ENCODE results near the gene HOXC9.

DNA sequence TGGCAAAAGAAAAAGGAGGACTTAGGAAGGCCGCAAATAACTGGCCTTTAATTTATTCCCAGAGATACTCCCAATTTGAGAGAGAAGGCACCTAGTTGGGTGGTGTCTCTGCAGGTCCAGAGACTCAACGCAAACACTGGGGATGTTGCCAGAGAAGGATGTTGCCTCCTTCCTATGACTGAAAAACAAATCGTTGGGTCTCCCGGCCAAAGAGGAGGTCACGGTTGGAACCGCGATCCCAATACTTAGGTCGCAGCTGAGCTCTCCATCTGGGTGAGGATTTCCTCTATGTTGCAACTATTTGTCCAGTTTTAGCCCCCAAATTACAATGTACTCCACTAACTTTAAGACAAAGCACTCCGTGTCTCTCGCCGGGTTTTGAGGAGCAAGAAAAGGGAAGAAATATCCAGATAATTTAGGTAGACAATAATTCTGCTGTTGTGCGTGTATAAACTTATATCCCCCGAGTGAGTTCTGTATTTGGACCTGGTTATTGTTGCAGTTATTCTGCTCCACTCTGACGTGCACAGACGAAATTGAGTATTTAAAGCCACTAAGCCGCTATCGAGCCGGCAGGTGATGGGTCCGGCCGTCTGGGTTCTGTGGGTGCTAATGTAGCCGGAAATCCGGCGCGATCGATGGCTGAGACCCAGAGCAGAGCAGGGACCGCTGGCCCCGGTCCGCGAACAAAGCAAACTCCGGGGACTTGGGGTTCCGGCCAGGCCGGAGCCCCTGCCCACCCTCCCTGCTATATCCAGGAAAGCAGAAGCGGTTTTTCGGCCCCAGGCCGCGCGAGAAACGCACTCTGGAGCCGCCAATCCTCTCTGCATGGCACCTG lies 39.6 kb upstream of the HOXC9 start:
- TF ChIP-seq, protein P1, sequence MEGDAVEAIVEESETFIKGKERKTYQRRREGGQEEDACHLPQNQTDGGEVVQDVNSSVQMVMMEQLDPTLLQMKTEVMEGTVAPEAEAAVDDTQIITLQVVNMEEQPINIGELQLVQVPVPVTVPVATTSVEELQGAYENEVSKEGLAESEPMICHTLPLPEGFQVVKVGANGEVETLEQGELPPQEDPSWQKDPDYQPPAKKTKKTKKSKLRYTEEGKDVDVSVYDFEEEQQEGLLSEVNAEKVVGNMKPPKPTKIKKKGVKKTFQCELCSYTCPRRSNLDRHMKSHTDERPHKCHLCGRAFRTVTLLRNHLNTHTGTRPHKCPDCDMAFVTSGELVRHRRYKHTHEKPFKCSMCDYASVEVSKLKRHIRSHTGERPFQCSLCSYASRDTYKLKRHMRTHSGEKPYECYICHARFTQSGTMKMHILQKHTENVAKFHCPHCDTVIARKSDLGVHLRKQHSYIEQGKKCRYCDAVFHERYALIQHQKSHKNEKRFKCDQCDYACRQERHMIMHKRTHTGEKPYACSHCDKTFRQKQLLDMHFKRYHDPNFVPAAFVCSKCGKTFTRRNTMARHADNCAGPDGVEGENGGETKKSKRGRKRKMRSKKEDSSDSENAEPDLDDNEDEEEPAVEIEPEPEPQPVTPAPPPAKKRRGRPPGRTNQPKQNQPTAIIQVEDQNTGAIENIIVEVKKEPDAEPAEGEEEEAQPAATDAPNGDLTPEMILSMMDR (IDR thresholded peaks at IDR 0.05), result no peak
- TF ChIP-seq TP53 (CRISPR knock-in tag; IDR thresholded peaks at IDR 0.05) (no peak), E2F4 (CRISPR knock-in tag; IDR thresholded peaks at IDR 0.05; ENCODE audit: borderline replicate concordance, low read depth) (no peak), PRDM15 (CRISPR knock-in tag; IDR thresholded peaks at IDR 0.05) (no peak), ZMAT4 (CRISPR knock-in tag; IDR thresholded peaks at IDR 0.05) (no peak), CREB1 (CRISPR knock-in tag; IDR thresholded peaks at IDR 0.05) (no peak)
- TF ChIP-seq, protein P2, sequence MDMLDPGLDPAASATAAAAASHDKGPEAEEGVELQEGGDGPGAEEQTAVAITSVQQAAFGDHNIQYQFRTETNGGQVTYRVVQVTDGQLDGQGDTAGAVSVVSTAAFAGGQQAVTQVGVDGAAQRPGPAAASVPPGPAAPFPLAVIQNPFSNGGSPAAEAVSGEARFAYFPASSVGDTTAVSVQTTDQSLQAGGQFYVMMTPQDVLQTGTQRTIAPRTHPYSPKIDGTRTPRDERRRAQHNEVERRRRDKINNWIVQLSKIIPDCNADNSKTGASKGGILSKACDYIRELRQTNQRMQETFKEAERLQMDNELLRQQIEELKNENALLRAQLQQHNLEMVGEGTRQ (CRISPR knock-in tag; IDR thresholded peaks at IDR 0.05), result no peak
- TF ChIP-seq, protein P3, sequence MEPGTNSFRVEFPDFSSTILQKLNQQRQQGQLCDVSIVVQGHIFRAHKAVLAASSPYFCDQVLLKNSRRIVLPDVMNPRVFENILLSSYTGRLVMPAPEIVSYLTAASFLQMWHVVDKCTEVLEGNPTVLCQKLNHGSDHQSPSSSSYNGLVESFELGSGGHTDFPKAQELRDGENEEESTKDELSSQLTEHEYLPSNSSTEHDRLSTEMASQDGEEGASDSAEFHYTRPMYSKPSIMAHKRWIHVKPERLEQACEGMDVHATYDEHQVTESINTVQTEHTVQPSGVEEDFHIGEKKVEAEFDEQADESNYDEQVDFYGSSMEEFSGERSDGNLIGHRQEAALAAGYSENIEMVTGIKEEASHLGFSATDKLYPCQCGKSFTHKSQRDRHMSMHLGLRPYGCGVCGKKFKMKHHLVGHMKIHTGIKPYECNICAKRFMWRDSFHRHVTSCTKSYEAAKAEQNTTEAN (CRISPR knock-in tag; IDR thresholded peaks at IDR 0.05), result no peak

All from WTC11 (cell line).